Epithelial cell of esophagus (primary cell): Measurements from ENCODE around the gene CCDC134.
A peak's percentile ranks its signal among the peaks of the same experiment; 100 is the strongest.

Source experiments
- DNase-seq: peaks from one replicate; pipeline ENCODE4 v3.0.0; 2010; ENCODE audit warnings: low read depth
- H3K4me3 ChIP-seq: 2 replicates; pipeline ENCODE4 v1.5.1; 2011; ENCODE audit warnings: mild to moderate bottlenecking, low read length, control low read depth
- TF ChIP-seq, protein P1 (sequence below): IDR thresholded peaks from 2 replicates; pipeline ENCODE4 v1.5.1; 2011; ENCODE audit warnings: low read depth, mild to moderate bottlenecking, low read length, control low read depth, inconsistent platforms; ENCODE audit not compliant: insufficient read depth; ENCODE audit errors: missing control alignments

CCDC134 gene

GRCh38 chr22:41821471-41822316 lies 21.2 kb downstream of the CCDC134 start:
- TF ChIP-seq, protein P1, sequence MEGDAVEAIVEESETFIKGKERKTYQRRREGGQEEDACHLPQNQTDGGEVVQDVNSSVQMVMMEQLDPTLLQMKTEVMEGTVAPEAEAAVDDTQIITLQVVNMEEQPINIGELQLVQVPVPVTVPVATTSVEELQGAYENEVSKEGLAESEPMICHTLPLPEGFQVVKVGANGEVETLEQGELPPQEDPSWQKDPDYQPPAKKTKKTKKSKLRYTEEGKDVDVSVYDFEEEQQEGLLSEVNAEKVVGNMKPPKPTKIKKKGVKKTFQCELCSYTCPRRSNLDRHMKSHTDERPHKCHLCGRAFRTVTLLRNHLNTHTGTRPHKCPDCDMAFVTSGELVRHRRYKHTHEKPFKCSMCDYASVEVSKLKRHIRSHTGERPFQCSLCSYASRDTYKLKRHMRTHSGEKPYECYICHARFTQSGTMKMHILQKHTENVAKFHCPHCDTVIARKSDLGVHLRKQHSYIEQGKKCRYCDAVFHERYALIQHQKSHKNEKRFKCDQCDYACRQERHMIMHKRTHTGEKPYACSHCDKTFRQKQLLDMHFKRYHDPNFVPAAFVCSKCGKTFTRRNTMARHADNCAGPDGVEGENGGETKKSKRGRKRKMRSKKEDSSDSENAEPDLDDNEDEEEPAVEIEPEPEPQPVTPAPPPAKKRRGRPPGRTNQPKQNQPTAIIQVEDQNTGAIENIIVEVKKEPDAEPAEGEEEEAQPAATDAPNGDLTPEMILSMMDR: no peak
- H3K4me3 ChIP-seq: no peak overlapping the region
- no peak for DNase-seq

- H3K4me3 ChIP-seq: no peak overlapping the region
- TF ChIP-seq, protein P1: peak; percentile 63
- peak; percentile 78 for DNase-seq
Observed at GRCh38 chr22:41822317-41823057, 22.0 kb downstream of the CCDC134 start.

DNA sequence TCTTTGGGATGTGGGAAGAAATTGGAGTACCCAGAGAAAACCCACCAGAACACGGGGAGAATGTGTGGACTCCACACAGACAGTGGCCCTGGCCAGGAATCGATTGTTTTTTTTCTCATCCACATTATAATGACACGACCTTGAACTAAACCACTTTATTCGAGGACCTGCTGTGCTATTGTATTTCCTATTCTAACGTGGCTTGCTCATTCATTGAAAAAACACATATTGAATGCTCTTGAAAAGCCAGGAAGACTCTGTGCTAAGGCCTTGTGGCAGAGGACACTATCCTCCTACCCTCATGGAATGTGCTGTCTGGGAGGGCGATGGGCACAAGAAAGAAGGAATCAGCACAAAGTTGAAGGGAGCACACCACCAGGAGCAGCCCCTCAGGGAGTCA lies 23.3 kb downstream of the CCDC134 start:
- no peak for DNase-seq
- no peak overlapping the region for H3K4me3 ChIP-seq
- TF ChIP-seq, protein P1: no peak

DNA sequence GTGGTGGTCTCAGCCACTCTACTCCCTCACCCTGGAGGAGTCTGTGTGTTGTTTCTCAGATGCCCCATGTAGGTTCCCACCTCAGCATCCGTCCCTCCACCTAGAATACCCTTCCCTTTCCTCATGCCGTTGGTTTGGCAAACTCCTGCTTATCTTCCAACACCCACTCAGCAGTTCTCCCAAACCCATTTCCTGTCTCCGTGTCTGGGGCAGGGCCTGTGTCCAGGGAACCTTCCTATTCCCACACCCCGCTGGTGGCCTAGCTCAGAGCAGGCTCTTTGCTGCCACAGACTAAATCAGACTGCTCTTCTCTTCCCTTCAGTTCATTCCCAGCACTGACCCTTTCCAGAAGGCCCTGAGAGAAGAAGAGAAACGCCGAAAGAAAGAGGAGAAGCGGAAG lies 24.9 kb downstream of the CCDC134 start:
- DNase-seq: no peak
- H3K4me3 ChIP-seq: no peak overlapping the region
- TF ChIP-seq, protein P1: no peak

GRCh38 chr22:41826021-41826420 lies 25.5 kb downstream of the CCDC134 start:
- H3K4me3 ChIP-seq: no peak overlapping the region
- TF ChIP-seq, protein P1: no peak
- DNase-seq: no peak

GRCh38 chr22:41826430-41827383 lies 26.2 kb downstream of the CCDC134 start:
- TF ChIP-seq, protein P1: no peak
- H3K4me3 ChIP-seq: no peak overlapping the region
- DNase-seq: no peak
